Muscle of leg (tissue), 11 donors: ENCODE data around the gene B3GNT3. TPM values are rescaled to one million over a fixed set of nuclear protein-coding genes. Genes with fewer than 3 reads are reported as not detected.
A peak's percentile ranks its signal among the peaks of the same experiment; 100 is the strongest.
"Not testable (repeated sequence)": the region's sequence is repeated elsewhere in the genome, so short reads cannot be mapped to it uniquely, and the experiment has no call there.

Experiments
- DNase-seq: peaks from one replicate; pipeline ENCODE4 v3.0.0; 2013
- H3K27ac ChIP-seq: one replicate; pipeline ENCODE4 v1.5.1; 2013; ENCODE audit warnings: mild to moderate bottlenecking, low read length, control low read depth
- H3K27me3 ChIP-seq: one replicate; pipeline ENCODE4 v1.6.1; 2013; ENCODE audit warnings: low read length; ENCODE audit not compliant: control insufficient read depth, insufficient read depth
- H3K36me3 ChIP-seq: one replicate; pipeline ENCODE4 v1.6.1; 2013; ENCODE audit warnings: low read length; ENCODE audit not compliant: control insufficient read depth, insufficient read depth
- H3K4me1 ChIP-seq: one replicate; pipeline ENCODE4 v1.6.1; 2013; ENCODE audit warnings: low read length; ENCODE audit not compliant: control insufficient read depth, insufficient read depth
- H3K4me3 ChIP-seq: one replicate; pipeline ENCODE4 v1.5.1; 2013; ENCODE audit warnings: low read length, control low read depth
- H3K9me3 ChIP-seq: replicated peaks from 2 replicates; pipeline ENCODE4 v1.6.1; 2013; ENCODE audit warnings: low read depth, low read length; ENCODE audit not compliant: control insufficient read depth
- WGBS: methylation state at CpG from one replicate; pipeline ENCODE4 v1.1.5; 2013; ENCODE audit warnings: missing lambda C conversion rate; ENCODE audit not compliant: insufficient coverage; 5-methylcytosine and 5-hydroxymethylcytosine counted together
- polyA plus RNA-seq, 8 donors: library from polyadenylated mRNA; unstranded; fragments of 120-200 nt; gene quantifications; one replicate each; pipeline versions ENCODE4 v1.2.1 to v1.2.3, GENCODE V29; 2013; ENCODE audit warnings: inconsistent platforms in 1 of 8, low replicate concordance in 1 of 8; ENCODE audit not compliant: insufficient read length in 8 of 8, insufficient read depth in 1 of 8
- total RNA-seq: library from RNA; stranded (reverse); fragments of 120-200 nt; gene quantifications from one replicate; pipeline ENCODE4 v1.2.4, GENCODE V29; 2013

B3GNT3 gene
- total and polyA plus RNA-seq, 9 donors: 0.04 to 3.5 (median 0.38) TPM; not detected in 3

- 2% methylated on average over 27 of the region's 29 CpGs for WGBS
- no peaks in the 10 kb centered on the region for H3K27me3 ChIP-seq
- no peak overlapping the region for H3K4me3 ChIP-seq
- H3K9me3 ChIP-seq: no peaks in the 10 kb centered on the region
- no peak overlapping the region for H3K27ac ChIP-seq
- peaks cover 8% of the 10 kb centered on the region for H3K4me1 ChIP-seq
- peak; percentile 65 for DNase-seq
- H3K36me3 ChIP-seq: no peaks in the 10 kb centered on the region
Measured at GRCh38 chr19:17766543-17767131, 28.3 kb upstream of the B3GNT3 start.

GRCh38 chr19:17767559-17767958 is 27.4 kb upstream of the B3GNT3 start:
- Histone ChIP-seq H3K4me3 (no peak overlapping the region), H3K36me3 (no peaks in the 10 kb centered on the region), H3K9me3 (no peaks in the 10 kb centered on the region), H3K27ac (no peak overlapping the region), H3K4me1 (peaks cover 8% of the 10 kb centered on the region), H3K27me3 (no peaks in the 10 kb centered on the region)
- WGBS: no CpG with 5 or more reads among the region's 1 CpG
- no peak for DNase-seq

GRCh38 chr19:17770613-17771012 is 24.3 kb upstream of the B3GNT3 start:
- Histone ChIP-seq H3K27ac (no peak overlapping the region), H3K9me3 (no peaks in the 10 kb centered on the region), H3K27me3 (no peaks in the 10 kb centered on the region), H3K36me3 (no peaks in the 10 kb centered on the region), H3K4me3 (no peak overlapping the region), H3K4me1 (peaks cover 8% of the 10 kb centered on the region)
- DNase-seq: no peak
- 76% methylated on average over 11 of the region's 13 CpGs for WGBS

- Histone ChIP-seq H3K27me3 (no peaks in the 10 kb centered on the region), H3K9me3 (no peaks in the 10 kb centered on the region), H3K4me3 (no peak overlapping the region), H3K36me3 (no peaks in the 10 kb centered on the region), H3K4me1 (no peaks in the 10 kb centered on the region), H3K27ac (no peak overlapping the region)
- no CpG with 5 or more reads among the region's 4 CpGs for WGBS
- DNase-seq: no peak
Measured at GRCh38 chr19:17772172-17772571, 22.8 kb upstream of the B3GNT3 start.

GRCh38 chr19:17775245-17775927 is 19.6 kb upstream of the B3GNT3 start:
- Histone ChIP-seq H3K4me1 (peaks cover 8% of the 10 kb centered on the region), H3K4me3 (no peak overlapping the region), H3K9me3 (no peaks in the 10 kb centered on the region), H3K27me3 (peaks cover 16% of the 10 kb centered on the region), H3K27ac (no peak overlapping the region), H3K36me3 (no peaks in the 10 kb centered on the region)
- WGBS: 72% methylated on average over 7 of the region's 16 CpGs
- DNase-seq: no peak

- H3K36me3 ChIP-seq: no peaks in the 10 kb centered on the region
- no peak for DNase-seq
- WGBS: 74% methylated on average over 19 of the region's 27 CpGs
- H3K4me1 ChIP-seq: peaks cover 8% of the 10 kb centered on the region
- H3K9me3 ChIP-seq: no peaks in the 10 kb centered on the region
- no peak overlapping the region for H3K4me3 ChIP-seq
- H3K27me3 ChIP-seq: peaks cover 16% of the 10 kb centered on the region
- H3K27ac ChIP-seq: no peak overlapping the region
Measured at GRCh38 chr19:17775991-17776803, 18.7 kb upstream of the B3GNT3 start.

GRCh38 chr19:17777840-17778239 is 17.1 kb upstream of the B3GNT3 start:
- not testable (repeated sequence) for H3K4me1 ChIP-seq, H3K36me3 ChIP-seq, H3K9me3 ChIP-seq, H3K4me3 ChIP-seq, H3K27ac ChIP-seq, DNase-seq
- WGBS: 76% methylated on average over 10 of the region's 10 CpGs
- H3K27me3 ChIP-seq: peaks cover 16% of the 10 kb centered on the region

GRCh38 chr19:17778251-17778967 is 16.5 kb upstream of the B3GNT3 start:
- H3K4me3 ChIP-seq: no peak overlapping the region
- no peaks in the 10 kb centered on the region for H3K36me3 ChIP-seq
- H3K27me3 ChIP-seq: peaks cover 16% of the 10 kb centered on the region
- no peak for DNase-seq
- 2% methylated on average over 32 of the region's 37 CpGs for WGBS
- no peak overlapping the region for H3K27ac ChIP-seq
- peaks cover 8% of the 10 kb centered on the region for H3K4me1 ChIP-seq
- H3K9me3 ChIP-seq: no peaks in the 10 kb centered on the region

- H3K4me1 ChIP-seq: peaks cover 8% of the 10 kb centered on the region
- H3K27ac ChIP-seq: no peak overlapping the region
- peaks cover 16% of the 10 kb centered on the region for H3K27me3 ChIP-seq
- no peaks in the 10 kb centered on the region for H3K9me3 ChIP-seq
- no peaks in the 10 kb centered on the region for H3K36me3 ChIP-seq
- DNase-seq: peak; percentile 66
- no peak overlapping the region for H3K4me3 ChIP-seq
- WGBS: 13% methylated on average over 25 of the region's 25 CpGs
Measured at GRCh38 chr19:17778968-17779929, 15.7 kb upstream of the B3GNT3 start.
